Fibroblast of villous mesenchyme (primary cell): Measurements from ENCODE around the gene CCDC188. TPM values are rescaled to one million over a fixed set of nuclear protein-coding genes. Genes with fewer than 3 reads are reported as not detected.
A peak's percentile ranks its signal among the peaks of the same experiment; 100 is the strongest.

ENCODE experiments used
- DNase-seq: peaks from one replicate; pipeline ENCODE4 v3.0.0-alpha.2; 2010; ENCODE audit warnings: low read depth
- H3K4me3 ChIP-seq: 2 replicates; pipeline ENCODE4 v1.5.1; 2011; ENCODE audit warnings: low read depth, mild to moderate bottlenecking, low read length
- total RNA-seq: library from RNA; depleted of rRNA; stranded (reverse); fragments of >200 nt; gene quantifications from 2 replicates; pipeline ENCODE4 v1.2.3, GENCODE V29; 2012
- TF ChIP-seq, protein P1 (sequence below): IDR thresholded peaks from 2 replicates; pipeline ENCODE4 v1.5.1; 2012; ENCODE audit warnings: low read depth, mild to moderate bottlenecking, low read length; ENCODE audit not compliant: insufficient read depth

CCDC188 gene
- total RNA-seq, 1 donor = 0.43 TPM

DNA sequence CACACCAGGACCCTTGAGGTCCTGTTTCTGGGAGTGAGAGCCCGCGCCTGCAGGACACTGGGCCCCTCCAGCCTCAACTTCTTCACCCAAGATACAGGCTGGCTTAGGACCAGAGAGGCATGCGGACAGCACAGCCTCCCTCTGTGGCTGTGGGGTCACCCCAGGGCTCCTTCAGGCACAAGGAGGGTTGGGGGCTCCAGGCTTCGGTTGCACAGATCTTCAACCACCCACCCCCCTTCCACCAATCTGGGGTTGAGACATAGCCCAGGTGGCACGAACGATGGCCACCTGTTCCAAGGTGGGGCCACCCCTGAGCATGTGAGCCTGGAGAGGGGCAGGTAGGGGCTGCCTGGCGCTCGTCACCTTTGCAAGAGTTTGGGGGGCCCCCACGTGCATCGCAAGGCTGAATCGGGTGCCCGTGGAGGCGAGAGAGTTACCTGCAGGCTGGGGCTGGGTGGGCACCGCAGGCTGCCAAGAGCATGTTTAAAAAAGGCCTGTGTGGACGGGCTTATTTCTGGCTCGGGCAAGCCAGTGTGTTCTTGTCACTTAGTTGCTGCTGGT lies 18.1 kb downstream of the CCDC188 start:
- TF ChIP-seq, protein P1, sequence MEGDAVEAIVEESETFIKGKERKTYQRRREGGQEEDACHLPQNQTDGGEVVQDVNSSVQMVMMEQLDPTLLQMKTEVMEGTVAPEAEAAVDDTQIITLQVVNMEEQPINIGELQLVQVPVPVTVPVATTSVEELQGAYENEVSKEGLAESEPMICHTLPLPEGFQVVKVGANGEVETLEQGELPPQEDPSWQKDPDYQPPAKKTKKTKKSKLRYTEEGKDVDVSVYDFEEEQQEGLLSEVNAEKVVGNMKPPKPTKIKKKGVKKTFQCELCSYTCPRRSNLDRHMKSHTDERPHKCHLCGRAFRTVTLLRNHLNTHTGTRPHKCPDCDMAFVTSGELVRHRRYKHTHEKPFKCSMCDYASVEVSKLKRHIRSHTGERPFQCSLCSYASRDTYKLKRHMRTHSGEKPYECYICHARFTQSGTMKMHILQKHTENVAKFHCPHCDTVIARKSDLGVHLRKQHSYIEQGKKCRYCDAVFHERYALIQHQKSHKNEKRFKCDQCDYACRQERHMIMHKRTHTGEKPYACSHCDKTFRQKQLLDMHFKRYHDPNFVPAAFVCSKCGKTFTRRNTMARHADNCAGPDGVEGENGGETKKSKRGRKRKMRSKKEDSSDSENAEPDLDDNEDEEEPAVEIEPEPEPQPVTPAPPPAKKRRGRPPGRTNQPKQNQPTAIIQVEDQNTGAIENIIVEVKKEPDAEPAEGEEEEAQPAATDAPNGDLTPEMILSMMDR = no peak
- H3K4me3 ChIP-seq = peak overlapping the region; percentile 85
- no peak for DNase-seq

DNA sequence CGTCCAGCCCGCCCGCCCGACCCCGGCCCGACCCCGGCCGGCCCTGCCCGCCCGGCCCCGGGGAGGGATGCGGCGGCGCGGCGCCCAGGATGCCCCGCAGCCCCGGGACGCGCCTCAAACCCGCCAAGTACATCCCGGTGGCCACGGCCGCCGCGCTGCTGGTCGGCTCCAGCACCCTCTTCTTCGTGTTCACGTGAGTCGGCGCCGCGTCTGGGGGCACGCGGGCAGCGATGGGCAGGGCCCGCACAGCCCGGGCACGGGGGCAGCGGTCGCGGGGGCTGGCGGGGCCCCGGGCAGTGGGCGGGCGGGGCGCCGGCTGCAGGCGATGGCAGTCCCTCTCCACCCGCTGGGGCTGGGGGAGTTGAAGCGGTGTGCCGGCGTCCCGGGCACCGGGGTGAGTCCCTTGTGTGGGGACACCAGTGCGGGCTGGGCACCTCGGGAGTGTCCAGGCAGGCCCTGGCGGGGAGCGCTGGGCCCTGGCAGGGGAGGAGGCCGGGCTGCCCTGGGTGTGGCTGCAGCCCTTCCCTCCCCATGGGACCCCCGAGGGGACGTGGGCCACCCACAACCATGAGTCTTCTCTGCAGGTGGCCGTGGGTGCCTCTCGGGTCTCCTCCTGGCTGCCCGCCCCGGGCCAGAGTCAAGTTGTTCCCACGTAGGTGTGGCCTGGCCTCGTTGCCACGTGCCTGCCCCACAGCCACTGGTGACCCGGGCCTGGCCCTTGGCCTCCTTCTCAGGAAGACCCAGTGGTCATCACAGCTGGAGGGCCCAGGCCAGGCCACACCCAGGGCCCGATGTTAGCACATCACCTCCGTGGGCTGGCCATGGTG lies 18.8 kb downstream of the CCDC188 start:
- H3K4me3 ChIP-seq = peak overlapping the region; percentile 85
- TF ChIP-seq, protein P1 = no peak
- DNase-seq = peak; percentile 30

DNA sequence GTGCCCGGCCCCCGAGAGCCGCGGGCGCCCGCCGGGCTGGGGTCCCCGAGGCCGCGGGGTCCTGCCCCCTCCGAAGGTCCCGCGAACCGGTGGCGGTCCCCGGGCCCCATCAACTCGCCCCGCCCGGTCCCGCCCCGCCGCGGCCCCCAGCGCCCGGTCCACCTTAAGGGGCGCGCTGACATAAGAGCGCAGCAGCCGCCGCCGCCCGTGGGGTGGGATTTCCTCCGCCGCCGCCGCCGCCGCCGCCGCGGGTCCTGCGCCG lies 19.3 kb downstream of the CCDC188 start, which contains the start of gene ZDHHC8:
Gene ZDHHC8, plus strand, starts transcription at position 208 of the 262 bp plus-strand sequence. CDS start 144 bp downstream, outside the sequence.
- TF ChIP-seq, protein P1 = no peak
- peak; percentile 22 for DNase-seq
- peak within 1 kb of the TSS; percentile 85 for H3K4me3 ChIP-seq

DNA sequence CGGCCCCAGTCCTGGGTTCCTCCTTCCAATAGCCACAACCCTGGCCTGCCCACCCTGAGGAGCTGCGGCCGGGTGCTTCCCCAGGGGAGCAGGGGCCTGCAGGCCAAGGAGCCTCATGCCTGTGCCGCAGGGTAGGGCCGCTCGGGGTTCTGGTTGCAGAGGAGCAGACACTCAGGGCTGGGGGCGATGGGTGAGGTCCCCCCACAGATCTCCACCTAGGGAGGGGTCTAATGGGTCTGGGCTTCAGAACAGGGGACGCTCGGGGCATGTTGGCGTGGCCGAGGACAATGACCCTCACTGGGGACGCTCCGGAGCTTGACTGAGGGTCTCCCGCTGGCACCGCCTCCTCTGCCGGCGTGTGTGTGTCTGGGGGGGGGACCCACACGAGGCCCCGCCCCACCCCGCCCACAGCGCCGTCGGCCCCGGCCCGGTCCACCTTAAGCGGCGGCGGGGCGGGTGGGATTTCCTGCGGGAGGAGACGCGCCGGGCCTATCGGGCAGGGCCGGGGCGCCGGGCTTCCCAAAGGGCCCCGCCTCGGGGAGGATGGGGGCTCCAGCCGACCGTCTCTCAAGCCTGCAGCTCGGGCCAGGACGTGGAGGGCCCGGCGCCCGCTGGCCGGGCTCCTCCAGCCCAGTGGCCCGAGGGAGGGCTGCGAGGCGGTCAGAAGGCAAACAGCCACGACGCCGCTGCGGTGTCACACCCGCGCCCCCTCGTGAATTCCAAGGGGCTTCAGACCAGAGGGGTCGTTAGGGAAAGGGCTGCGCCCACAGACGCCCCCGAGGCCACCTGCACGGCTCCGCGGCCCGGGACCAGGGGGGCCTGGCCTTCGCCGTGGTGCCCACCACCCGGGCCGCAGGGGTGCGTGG lies 19.9 kb downstream of the CCDC188 start:
- H3K4me3 ChIP-seq = peak overlapping the region; percentile 82
- peak; percentile 82 for DNase-seq
- TF ChIP-seq, protein P1 = no peak

DNA sequence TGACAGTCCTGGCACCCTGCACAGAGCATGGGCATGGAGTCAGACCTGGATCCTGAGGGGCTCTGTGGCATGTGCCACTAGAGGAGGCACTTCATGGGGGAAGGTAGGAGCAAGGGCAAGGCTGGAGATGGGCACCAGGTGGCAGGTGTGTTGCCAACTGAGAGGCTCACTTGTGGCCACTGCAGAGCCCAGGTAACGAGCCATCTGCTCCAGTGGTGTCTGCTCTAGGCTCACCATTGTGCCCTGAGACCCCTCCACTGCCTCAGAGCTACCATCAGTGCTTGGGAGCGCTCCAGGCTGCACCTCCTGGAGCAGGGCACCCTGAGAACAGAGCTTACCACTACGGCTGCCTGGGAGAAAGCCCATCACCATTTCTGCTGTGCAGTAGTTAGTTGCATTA lies 20.5 kb downstream of the CCDC188 start:
- H3K4me3 ChIP-seq = no peak overlapping the region
- no peak for DNase-seq
- TF ChIP-seq, protein P1 = no peak

DNA sequence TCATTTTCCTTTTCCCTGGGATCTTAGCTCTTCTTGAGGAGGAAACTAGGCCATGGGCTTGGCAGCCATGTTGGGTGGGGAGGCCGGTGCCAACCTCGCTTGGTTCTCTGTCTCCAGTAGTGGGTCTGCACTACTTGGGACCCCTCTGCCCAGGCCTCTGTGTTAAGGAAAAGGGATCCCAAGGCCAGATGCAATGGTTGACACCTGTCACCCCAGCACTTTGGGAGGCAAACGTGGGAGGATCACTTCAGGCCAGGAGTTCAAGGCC lies 21.2 kb downstream of the CCDC188 start:
- TF ChIP-seq, protein P1 = no peak
- H3K4me3 ChIP-seq = no peak overlapping the region
- DNase-seq = no peak
